GM21381 (cell line): ENCODE measurements around the gene ADARB1.

Source experiments
- ATAC-seq: cut with Tn5 transposase; IDR thresholded peaks from one replicate; pipeline ENCODE4 v1.9.1; 2021; ENCODE audit warnings: mild to moderate bottlenecking, moderate library complexity; ENCODE audit not compliant: unreplicated experiment

Gene ADARB1

DNA sequence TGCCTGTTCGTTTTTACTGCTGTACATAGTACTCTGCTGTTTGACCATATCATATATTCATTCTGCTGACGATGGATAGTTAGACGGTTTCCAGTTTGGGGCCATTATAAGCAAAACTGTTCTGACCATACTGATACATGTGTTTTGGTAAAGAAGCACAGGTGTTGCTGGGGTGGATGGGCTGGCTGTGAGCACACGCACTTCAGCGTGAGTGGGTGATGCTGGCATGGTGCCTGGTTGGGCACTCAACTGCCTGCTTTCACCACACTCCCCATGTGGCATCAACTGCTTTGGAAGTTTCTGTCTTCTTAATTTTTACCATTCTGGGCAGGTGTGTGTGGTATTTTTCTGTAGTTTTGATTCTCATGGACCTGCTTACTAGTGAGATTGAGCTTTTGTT, 37.3 kb downstream of the ADARB1 start:
- no peak for ATAC-seq

DNA sequence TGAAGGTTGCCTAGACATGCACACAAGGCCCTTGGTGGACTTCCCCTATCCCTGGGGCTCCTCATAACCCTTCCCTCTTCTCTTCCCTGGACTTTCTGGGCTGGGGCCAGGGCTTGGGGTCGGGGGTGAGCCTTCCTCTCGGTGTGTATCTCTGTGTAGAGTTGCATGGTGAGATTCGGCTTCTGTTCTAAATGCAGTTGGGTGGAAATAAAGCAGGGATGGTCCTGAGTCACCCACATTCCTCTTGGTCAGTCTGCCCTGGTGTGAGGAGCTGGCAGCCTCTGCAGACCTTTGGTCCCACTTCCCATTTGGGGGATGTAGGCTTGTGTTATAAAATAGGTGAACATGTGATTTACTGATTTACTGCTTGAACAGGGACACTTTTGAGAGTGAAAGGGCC, 38.0 kb downstream of the ADARB1 start:
- ATAC-seq = no peak

DNA sequence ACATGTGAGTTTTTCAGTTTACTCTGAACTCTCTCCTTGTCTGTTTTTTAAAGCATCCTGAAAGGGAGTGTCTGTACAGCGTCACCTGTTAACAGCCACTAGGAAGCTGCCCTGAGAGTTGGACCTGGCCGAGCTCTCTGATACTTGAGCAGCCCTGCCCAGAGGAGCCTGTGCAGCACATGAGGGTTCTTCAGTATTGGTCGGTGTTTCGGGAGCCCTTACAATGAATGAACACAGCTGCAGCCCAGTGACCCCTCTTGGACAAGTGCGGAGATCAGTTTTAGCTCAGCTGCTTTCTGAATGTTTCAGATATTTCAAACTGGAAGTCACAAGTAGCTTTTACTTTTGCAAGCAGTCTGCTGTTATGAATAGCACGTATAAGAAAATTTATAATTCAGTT, 39.2 kb downstream of the ADARB1 start:
- no peak for ATAC-seq

DNA sequence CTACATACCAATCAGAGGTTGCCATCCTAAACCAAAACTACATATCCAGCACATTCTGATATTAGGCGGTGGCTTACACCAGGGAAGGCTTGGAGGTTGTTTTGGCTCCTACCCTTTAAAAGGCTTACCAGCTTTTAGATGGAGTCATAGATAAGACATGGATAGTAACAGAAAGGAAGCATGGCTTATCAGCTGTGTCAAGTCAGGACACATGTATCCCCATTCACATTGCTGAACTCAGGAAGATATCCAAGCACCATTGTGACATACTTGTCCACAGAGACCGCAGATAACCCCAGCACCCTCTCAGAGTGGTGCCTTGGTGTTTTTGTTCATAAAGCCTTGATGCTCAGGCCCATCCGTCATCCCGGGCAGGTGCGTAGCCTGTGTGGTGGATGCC, 39.7 kb downstream of the ADARB1 start:
- no peak for ATAC-seq

DNA sequence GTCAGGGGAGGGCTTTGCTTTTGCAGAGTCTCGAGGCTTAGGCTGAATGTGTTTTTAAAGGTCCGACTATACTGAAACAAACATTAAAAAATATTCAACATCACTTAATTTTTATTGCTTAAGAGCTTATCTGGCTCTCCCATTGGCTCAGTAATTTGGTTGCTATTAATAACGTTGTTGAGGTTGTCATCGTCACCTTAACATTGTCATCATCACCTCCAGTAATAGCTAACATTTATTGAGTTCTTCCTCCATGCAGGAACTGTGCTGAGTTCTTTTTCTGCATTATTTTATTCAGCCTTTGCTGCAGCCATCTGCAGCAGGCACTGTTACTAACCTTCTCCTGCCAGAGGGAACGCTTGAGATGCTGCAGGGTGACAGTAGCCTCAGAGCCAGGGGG, 40.1 kb downstream of the ADARB1 start:
- no peak for ATAC-seq

DNA sequence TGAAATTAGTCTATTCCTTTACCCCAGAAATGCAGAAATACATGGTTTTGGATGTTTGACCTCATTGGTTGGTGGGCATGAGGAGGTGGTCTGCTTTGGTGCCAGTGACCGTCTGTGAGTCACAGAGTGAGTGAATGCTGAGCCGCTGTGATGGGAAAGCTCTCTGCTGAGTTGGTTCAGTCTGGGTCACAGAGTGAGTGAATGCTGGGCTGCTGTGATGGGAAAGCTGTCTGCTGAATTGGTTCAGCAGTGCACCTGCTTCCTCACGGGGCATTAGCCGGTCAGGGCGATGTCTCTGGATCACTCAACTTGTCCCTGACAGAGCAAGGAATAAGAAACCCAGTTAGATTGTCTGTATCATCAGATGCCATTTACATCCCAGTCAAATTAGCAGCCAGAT, 40.8 kb downstream of the ADARB1 start:
- ATAC-seq = no peak

DNA sequence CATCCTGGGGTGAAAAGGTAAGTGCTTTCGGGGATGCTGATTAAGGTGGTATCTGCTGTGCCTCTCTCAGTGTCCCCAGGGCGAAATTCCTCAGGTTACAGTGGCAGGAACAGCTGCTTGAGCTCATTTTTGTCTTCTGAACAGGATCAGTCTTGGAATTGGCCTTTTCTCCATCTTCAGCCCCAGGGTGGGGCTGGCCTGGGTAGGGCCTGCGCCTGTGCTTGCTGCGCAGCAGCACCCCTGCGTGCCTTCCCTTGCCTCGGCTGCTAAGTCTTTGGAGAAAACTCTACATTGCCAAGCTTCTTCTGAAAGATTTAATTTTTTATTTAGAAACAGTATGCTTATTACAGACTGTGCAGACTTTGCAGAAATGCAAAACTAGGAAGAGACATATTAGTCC, 41.7 kb downstream of the ADARB1 start:
- no peak for ATAC-seq

DNA sequence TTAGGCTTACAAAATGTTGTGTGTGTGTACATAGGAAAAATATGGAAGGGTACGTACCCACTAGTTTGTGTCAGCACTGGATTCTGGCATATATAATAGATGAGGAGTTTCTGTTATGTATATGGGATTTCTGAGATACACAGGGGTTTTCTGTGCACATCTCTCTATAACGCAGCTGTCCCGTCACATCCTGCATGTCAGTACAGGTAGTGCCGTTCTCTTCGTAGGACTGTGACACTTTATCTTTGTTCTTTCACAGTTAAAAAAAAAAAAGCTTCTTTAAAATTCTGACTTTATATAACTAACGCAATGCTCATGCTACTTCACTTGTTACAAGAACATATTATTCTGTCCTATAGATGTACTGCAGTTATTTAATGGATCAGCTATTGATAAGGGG, 42.9 kb downstream of the ADARB1 start:
- no peak for ATAC-seq

DNA sequence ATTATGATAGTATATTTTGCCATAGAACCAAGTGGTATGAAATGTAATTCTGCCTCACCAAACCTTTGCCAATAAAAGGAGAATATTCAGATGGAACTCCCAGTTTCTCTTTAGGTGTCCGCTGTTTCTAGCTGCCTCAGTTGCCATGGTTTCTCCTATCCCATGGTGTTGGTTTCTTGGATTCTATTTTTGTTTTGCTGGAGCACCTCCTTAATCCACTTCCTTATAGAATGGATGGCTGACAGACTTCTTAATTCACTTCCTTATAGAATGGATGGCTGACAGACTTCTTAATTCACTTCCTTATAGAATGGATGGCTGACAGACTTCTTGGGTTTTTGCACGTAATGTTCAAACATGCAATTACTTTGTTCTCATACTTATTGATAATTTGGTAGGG, 43.7 kb downstream of the ADARB1 start:
- no peak for ATAC-seq

DNA sequence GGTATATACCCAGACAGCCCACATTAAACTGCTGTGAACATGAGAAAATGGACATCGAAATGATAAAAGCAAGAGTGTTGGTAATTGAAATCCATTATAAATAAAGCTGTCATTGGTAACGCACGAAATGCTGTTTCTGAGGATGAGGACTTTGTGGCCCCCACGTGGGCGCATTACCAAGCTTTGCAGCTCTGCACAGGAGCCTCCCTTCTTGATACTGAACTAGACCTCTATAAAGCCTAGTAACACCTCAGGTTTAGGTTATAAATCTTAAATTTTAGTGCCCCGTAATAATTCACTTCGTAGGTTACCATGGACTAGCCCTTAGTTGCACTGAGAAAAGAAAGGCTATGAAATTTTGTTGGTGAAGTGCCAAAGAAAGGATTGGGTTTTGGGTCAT, 45.4 kb downstream of the ADARB1 start:
- no peak for ATAC-seq

DNA sequence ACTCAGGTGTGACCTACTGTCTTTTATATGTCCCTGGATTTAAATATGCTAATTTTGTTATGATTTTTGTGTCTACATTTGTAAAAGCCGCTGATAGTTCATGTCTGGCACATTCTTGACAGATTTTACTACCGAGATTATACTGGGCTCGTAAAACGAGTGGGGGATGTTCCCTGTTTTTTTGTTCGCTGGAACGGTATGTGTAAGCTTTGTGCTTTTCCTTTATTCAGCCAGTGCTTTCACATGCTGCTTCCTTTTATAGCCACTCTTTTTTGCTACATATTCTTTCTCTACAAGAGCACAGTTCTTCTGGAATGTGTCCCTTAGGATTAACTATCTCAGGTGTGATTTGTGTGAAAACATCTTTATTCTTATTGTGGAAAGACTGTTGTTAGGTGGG, 46.6 kb downstream of the ADARB1 start:
- ATAC-seq = no peak

DNA sequence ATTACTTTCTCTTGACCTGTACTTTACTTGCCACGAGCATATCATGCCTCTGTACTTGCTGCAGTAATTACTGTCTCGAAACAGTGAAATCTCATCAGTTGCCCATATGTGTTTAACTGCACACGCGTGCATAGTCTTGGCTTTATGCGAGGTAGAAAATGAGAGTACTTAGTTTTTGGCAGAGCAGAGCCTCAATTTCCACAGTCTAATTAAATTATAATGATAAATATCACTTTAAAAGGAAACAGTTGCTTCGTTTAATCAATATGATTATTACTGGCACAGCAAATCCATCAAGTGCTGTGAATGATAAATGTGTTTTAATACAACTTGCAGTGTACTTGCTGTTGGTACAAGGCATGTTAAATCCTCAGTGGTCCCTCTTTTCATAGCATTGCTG, 47.6 kb downstream of the ADARB1 start:
- ATAC-seq = no peak

DNA sequence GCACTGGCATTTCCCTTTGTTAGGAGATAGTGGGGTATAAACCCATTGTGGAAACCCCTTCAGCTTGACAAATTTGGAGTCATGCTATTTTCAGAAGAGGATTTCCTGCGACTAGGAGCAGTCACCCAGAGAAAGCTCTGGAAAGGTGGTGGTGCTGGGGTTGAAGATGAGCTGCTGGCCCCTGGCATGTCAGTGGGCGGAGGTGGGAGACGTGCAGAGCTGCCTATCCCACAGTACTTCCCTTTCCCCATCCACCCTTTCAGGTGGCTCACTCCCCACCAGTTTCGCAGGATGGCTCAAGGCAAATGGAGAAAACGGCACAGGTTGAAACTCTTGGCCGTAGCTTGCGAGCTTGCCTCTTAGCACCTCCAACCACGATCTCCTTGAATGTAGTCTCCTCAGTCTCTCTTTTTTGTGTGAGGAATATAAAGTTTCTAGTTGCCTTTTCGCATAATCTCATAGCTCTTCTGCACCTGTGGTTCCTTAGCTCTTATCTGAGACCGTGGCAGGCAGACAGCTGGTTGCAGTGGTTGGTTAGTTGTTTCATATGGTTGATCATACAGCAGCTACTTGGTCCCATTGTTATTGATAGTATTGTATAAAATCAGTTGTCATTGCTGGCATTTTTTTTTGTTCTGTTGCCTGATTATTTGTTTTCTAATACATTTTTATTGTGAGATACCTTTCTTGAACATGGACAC, 48.2 kb downstream of the ADARB1 start:
- no peak for ATAC-seq

DNA sequence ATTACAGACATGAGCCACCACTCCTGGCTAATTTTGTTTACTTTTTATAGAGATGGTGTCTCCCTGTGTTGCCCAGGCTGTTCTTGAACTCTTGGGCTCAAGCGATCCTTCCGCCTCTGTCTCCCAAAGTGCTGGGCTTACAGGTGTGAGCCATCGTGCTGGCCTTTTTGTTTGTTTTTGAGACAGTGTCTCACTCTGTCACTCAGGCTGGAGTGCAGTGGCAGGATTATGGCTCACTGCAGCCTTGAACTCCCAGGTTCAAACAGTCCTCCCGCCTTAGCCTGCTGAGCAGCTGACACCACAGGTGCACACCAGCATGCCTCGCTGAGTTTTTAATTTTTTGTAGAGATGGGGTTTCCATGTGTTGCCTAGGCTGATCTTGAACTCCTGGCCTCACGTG, 49.1 kb downstream of the ADARB1 start:
- ATAC-seq = no peak

DNA sequence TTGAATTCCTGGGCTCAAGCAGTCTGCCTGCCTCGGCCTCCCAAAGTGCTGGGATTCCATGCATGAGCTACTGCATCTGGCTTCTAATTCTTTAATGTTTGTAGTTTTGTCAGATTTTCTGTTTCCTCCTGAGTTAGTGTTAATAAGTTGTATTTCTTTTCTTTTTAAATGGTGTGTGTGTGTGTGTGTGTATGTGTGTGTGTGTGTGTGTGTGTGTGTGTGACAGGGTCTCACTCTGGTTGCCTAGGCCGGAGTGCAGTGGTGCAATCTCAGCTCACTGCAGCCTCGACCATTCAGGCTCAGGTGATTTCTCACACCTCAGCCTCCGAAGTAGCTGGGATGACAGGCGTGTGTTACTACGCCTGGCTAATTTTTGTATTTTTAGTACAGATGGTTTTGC, 50.2 kb downstream of the ADARB1 start:
- no peak for ATAC-seq

DNA sequence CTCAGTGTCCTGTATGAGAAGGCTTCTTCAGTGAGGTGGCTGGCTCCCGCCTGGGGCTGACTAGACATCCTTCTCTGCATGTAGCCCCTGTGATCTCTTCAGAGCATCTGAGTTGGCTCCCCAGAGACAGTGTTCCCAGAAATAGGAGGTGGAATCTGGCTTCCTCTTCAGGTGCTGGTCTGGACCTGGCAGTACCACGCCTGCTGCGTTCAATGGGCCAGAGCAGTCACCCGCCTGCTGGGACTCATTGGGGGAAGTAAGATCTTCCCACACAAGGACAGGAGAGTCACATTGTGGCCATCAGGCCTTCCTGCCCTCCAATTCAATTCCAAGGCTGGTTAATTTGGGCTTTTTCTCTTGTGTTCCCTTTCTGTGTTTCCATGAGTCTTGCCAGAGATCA, 51.0 kb downstream of the ADARB1 start:
- ATAC-seq = no peak

DNA sequence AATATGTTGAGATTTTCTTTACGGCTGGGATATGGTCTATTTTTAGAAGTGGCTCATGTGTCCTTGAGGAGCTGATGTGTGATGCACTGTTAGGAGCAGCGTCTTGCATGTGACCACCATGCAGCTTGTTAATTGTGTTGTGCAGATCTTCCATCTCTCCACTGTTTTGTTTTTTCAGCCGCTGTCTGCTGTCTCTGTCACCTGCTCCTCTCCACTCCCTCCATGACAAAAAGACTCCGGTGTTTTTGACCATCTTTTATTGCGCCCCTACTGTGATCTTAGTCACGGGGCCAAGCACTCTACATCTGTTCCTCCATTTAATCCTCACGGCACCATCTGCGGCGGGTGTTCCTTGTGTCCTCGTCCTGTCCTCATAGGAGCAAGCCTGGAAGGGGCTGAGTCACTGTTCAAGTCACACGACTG, 51.8 kb downstream of the ADARB1 start:
- no peak for ATAC-seq

DNA sequence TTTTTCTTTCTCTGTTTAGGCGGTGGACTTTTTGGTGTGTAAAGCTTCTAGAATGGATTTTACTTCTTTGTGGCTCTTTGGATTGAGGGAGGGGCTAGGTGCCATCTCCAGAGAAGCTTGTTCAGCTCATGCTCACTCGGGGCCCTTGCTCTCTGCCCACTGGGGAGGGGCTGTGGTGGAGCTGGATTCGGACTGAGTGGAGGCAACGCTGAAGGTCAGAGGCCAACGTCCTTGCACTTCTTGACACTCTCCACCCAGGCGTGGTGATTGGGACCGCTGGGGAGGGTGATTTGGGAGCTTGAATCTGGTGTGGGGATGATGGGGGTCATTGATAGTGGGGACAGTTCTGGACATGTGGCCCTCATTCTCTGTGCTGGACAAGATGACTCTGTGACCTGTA, 52.6 kb downstream of the ADARB1 start:
- ATAC-seq = no peak

DNA sequence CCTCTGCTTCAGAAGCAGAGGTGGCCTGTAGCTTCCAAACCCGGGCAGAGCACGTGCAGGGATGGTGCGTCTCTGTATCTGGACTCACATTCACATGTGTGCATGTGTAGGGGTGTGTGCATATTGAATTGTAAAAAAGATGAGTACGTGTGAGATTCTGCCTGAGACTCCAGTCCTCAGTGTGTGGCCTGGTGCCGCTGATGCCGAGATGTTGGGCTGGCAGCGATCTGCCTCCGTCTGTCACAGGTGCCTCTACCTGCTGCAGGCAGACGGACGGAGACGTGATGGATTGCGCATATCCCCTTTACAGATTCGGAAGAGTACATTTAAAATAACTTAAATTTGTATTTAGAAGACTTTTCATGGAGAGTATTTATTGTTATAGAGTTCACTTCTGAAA, 53.6 kb downstream of the ADARB1 start:
- ATAC-seq = no peak

DNA sequence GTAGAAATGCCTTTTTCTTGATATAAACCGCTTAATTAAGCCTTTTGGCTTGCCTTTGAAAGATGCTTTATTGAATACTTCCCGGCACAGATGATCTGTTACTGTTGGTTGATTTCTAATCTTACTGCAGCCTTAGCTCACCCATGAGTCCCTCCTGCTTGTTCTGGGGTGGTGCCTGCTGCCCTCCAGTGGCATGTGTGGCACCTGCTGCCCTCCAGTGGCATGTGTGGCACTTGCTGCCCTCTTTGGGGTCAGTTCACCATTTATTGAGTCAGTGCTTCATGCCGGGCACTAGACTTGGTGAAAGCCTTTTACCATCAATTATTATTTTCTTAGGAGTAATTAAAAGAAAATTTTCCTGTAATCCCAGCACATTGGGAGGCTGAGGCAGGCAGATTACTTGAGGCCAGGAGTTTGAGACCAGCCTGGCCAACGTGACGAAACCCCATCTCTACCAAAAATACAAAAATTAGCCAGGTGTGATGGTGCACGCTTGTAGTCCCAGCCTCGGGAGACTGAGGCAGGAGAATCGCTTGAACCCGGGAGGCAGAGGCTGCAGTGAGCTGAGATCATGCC, 54.3 kb downstream of the ADARB1 start:
- ATAC-seq = no peak

DNA sequence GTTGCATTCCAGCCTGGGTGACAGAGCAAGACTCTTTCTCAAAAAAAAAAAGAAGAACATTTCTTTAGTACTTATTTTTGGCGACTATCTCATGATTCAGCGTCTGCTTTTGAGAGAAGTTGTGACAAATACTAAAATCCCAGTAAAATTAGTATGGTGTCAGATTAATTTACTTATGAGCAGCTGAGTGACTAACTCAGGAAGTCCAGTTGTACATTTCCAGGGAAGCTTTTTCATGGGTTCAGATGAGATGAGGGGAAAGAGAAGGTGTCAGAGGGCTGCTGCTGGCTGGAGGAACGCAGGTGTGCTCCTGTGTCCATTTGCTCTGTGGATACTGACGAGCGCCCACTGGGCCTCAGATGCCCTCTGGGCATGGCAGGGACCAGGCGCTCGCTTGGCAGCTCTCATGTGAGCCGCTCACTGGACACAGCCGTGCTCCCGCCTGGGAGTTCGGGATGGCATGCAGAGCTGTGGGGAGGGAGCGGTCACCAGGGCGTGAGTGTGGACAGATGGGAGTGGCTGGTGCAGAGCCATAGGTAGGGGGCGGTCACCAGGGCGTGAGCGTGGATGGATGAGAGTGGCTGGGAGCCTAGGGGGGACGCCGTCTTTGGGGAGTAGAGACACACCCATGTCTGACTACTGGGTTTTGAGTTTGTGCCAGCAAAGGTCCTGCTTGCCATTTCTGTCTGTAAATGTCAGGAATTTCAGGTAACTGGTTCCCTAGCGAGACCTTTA, 55.0 kb downstream of the ADARB1 start:
- no peak for ATAC-seq

DNA sequence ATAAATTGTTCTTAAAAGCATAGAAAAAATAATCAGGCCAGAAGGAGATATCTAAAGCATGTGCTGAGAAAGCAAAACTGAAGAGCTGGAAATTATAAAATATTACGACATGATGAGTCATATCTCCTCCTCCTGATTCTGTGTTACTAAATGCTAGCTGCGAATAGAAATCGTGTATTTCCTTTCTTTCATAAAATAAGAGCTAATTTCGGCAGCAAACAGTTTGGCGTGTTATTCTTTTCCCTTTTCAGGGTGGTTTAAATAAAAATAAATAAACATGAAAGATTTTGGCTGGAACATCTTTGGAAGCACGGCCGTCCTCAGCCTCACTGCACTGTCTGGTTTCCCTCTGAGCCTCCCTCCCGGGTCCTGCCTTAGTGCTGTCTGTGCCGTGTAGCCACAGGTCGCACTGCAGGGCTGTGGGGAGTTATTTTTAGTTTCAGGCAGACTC, 56.0 kb downstream of the ADARB1 start:
- ATAC-seq = no peak
